ENCODE measurements around the gene TLN1.

GRCh38 chr9:35741740-35742139 is 9.7 kb upstream of the TLN1 start:
- TF ChIP-seq GATA3 (IDR thresholded peaks at IDR 0.05; ENCODE audit: low read depth, low read length): no peak
- no peak for TF ChIP-seq GATA2 (IDR thresholded peaks at IDR 0.05; ENCODE audit: low read depth, low read length)

Data from SH-SY5Y (cell line).